Measurements from ENCODE around the gene PCID2. TPM values are rescaled to one million over a fixed set of nuclear protein-coding genes. Genes with fewer than 3 reads are reported as not detected.

Gene PCID2
- total RNA-seq, 1 donor from 2014 or later = 61.1 TPM

DNA sequence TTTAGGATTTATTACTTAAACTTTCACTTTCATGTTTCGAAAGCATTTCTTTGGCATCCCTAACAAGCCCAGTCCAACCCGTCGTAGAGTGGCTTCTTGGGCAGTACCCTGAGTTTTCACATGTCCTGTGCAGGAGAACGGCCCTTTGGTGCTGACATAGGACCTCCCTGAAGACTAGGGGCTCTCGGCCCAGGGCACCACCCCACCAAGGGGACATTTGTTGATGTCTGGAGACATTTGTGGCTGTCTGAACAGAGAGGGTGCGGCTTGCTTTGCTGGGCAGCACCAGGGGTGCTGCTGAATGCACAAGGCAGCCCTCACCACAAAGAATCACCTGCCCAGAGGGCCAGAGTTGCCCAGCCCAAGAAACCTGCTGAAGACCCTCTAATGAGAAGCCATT is 31.5 kb upstream of the PCID2 start:
- Histone ChIP-seq H3K27me3 (ENCODE audit: control insufficient read depth, insufficient read depth, low read length) (no peaks in the 10 kb centered on the region), H3K4me3 (ENCODE audit: low read depth, low read length) (no peak overlapping the region), H3K36me3 (ENCODE audit: control insufficient read depth, insufficient read depth, low read length) (peaks cover 18% of the 10 kb centered on the region)
- FAIRE-seq (no peak), DNase-seq (ENCODE audit: low read depth) (no peak)
- TF ChIP-seq, protein P1, sequence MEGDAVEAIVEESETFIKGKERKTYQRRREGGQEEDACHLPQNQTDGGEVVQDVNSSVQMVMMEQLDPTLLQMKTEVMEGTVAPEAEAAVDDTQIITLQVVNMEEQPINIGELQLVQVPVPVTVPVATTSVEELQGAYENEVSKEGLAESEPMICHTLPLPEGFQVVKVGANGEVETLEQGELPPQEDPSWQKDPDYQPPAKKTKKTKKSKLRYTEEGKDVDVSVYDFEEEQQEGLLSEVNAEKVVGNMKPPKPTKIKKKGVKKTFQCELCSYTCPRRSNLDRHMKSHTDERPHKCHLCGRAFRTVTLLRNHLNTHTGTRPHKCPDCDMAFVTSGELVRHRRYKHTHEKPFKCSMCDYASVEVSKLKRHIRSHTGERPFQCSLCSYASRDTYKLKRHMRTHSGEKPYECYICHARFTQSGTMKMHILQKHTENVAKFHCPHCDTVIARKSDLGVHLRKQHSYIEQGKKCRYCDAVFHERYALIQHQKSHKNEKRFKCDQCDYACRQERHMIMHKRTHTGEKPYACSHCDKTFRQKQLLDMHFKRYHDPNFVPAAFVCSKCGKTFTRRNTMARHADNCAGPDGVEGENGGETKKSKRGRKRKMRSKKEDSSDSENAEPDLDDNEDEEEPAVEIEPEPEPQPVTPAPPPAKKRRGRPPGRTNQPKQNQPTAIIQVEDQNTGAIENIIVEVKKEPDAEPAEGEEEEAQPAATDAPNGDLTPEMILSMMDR (IDR thresholded peaks at IDR 0.05; ENCODE audit: insufficient read depth, low read length, severe bottlenecking) = no peak

DNA sequence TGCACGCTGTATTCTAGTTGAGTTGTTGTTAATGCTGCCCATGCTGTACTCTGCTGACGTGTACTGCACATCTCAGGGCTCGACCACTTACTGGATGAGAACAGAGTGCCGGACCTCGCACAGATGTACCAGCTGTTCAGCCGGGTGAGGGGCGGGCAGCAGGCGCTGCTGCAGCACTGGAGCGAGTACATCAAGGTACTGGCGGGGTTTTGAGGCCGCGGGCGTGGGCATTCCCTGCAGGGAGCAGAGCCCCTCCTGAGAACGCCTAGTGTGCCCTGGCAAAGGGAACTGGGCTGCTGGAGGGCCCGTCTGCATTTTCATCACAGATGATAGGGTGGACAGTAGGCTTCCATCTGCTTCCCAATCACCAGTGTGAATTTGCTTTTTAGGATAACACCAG is 30.9 kb upstream of the PCID2 start:
- Histone ChIP-seq H3K36me3 (ENCODE audit: control insufficient read depth, insufficient read depth, low read length) (peaks cover 20% of the 10 kb centered on the region), H3K27me3 (ENCODE audit: control insufficient read depth, insufficient read depth, low read length) (no peaks in the 10 kb centered on the region), H3K4me3 (ENCODE audit: low read depth, low read length) (no peak overlapping the region)
- DNase-seq (ENCODE audit: low read depth) = no peak
- TF ChIP-seq, protein P1 (IDR thresholded peaks at IDR 0.05; ENCODE audit: insufficient read depth, low read length, severe bottlenecking) = no peak
- FAIRE-seq = no peak

DNA sequence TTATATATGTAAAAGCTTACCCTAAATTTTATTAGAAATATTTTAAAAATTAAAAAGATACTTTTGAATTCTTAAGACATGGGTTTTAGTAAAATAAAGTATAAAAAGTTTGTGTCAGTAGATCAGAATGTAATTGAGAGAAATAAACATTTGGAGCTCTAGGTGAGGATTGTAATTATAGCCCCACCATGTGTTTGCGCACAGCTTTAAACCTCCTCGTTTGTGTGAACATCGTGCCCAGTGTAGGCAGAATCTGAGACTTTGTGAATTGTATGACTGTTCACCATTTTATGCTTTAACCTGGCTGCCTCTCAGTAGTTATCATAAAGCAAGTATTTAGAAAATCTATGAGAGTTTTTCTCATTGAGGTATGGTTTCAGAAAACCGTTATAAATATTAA is 30.1 kb upstream of the PCID2 start:
- DNase-seq (ENCODE audit: low read depth) = no peak
- TF ChIP-seq, protein P1 (IDR thresholded peaks at IDR 0.05; ENCODE audit: insufficient read depth, low read length, severe bottlenecking) = no peak
- Histone ChIP-seq H3K27me3 (ENCODE audit: control insufficient read depth, insufficient read depth, low read length) (no peaks in the 10 kb centered on the region), H3K4me3 (ENCODE audit: low read depth, low read length) (no peak overlapping the region), H3K36me3 (ENCODE audit: control insufficient read depth, insufficient read depth, low read length) (peaks cover 22% of the 10 kb centered on the region)
- no peak for FAIRE-seq

DNA sequence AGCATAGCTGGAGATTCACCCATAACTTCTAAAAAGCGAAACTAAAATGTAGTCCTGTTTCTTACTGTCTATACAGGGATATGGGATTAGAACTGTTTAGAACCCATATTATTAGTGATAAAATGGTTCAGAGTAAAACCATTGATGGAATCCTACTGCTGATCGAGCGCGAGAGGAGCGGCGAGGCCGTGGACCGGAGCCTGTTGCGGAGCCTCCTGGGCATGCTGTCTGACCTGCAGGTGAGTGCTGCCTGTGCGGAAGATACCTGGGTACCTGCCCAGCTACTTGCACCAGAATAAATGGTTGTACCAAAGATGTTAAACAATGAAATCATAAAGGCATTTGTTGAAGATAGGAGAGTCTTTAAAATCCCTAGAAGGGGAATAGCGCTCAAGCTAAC is 24.6 kb upstream of the PCID2 start:
- DNase-seq (ENCODE audit: low read depth) = no peak
- no peak for FAIRE-seq
- TF ChIP-seq, protein P1 (IDR thresholded peaks at IDR 0.05; ENCODE audit: insufficient read depth, low read length, severe bottlenecking) = no peak
- no peaks in the 10 kb centered on the region for H3K27me3 ChIP-seq (ENCODE audit: control insufficient read depth, insufficient read depth, low read length)
- H3K4me3 ChIP-seq (ENCODE audit: low read depth, low read length) = no peak overlapping the region
- H3K36me3 ChIP-seq (ENCODE audit: control insufficient read depth, insufficient read depth, low read length) = peaks cover 22% of the 10 kb centered on the region

DNA sequence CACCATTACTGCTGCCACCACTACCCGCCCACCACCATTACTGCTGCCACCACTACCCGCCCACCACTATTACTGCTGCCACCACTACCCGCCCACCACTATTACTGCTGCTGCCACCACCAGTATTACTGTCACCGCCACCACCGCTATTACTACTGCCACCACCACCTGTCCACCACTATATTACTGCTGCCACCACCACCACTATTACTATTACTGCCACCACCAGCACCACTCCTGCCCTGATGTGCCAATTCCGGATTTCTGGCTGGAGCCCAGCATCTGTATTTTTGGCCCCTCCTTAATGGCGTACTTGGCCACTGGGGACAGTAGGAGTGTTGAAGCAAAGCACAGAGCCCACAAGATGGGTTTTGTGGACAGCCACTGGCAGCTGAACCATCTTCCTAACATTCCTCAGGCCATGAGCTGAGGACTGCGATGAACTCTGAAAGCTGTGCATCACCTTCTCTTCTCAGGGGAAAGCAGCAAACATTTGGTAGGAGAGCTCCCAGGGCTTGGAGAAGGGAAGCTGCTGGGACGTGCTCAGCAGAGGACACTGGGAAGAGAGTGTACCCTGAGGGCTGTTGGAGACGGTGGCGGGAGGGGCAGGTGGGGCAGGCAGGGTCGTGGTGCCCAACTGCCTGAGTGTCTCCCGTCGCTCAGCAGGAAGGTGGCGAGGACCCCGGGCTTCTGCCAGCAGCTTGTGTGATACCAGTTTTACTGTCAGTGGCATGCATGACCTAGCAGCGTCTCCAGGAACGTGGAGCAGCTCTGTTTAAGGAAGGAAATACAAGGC is 23.9 kb upstream of the PCID2 start:
- FAIRE-seq = no peak
- TF ChIP-seq, protein P1 (IDR thresholded peaks at IDR 0.05; ENCODE audit: insufficient read depth, low read length, severe bottlenecking) = no peak
- DNase-seq (ENCODE audit: low read depth) = no peak

More for the DNA sequence above, 23.9 kb upstream of the PCID2 start:
- no peaks in the 10 kb centered on the region for H3K27me3 ChIP-seq (ENCODE audit: control insufficient read depth, insufficient read depth, low read length)
- H3K4me3 ChIP-seq (ENCODE audit: low read depth, low read length) = no peak overlapping the region
- H3K36me3 ChIP-seq (ENCODE audit: control insufficient read depth, insufficient read depth, low read length) = peaks cover 22% of the 10 kb centered on the region

All from bronchial epithelial cell (primary cell).